HG02970 (cell line): Measurements from ENCODE around the gene SNTG2.
"Not testable (repeated sequence)": the region's sequence is repeated elsewhere in the genome, so short reads cannot be mapped to it uniquely, and the experiment has no call there.

Experiments used
- ATAC-seq: cut with Tn5 transposase; IDR thresholded peaks from one replicate; pipeline ENCODE4 v1.9.1; 2021; ENCODE audit warnings: mild to moderate bottlenecking, moderate library complexity, moderate number of reproducible peaks; ENCODE audit not compliant: unreplicated experiment, low FRiP score

The SNTG2 gene

DNA sequence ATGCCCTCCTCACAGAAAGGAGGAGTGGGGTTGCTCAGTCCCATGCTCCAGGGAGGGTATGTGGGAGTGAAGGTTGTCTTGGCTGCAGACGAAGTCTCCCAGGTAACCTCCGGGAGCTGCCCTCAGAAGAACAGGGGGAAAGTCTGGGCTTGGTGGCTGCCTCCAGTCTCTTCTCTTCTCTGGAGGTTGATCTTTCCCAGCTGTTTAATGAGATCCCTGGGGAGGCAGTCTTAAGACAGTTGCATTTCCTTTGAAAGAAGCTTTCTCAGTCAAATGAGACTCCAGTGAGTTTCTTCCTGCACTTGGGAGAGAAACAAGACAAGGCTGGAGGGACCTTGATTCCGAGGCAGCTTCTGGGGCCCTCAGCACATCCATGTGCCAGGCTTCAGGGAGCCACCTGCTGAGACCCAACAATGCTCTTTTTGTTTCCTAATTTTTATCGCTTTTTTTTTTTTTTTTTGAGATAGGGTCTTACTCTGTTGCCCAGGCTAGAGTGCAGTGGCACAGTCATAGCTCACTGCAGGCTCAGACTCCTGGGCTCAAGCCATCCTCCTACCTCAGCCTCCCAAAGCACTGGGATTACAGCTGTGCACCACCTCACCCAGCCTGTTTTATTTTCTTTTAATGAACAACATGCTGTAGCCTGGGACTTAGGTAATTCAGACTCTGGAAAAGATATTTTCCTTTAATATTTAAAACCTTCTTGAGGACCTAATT lies 390.9 kb downstream of the SNTG2 start:
- ATAC-seq: no peak

DNA sequence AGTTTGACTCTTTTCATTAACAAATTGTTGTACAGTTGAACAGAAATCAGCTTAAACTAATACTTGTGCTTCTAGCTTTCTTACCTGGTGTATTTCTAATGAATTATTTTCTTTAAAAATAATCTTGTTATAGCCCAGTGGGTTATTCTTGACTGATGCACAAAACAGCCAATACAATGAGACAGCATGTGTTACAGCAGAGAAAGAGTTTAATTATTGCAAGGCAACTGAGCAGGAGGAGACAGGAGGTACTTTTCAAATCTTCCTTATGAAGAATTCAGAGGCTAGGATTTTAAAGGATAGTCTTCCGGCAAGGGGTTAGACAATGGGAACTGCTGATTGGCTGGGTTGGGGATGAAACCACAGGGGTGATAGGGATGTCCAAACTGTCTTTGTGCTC lies 398.1 kb downstream of the SNTG2 start:
- ATAC-seq: no peak

DNA sequence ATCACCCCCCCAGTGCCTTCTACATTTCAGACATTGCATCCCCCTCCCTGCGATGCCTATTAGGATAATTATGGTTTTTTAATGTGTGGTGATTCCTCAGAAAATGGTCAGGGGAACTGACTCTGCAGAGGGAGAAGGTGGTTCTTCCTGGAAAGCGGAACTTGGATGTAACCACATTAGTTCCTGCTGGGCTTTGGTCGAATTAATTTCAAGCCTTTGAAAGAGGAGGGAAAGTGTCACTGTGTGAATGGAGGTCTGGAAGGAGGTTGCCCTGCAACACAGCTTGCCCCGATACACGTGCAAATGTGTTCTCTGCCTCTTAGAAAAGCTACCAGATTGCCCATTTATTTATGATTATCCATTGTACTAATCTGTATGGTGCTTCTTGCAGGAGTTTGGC lies 399.5 kb downstream of the SNTG2 start:
- ATAC-seq: no peak

DNA sequence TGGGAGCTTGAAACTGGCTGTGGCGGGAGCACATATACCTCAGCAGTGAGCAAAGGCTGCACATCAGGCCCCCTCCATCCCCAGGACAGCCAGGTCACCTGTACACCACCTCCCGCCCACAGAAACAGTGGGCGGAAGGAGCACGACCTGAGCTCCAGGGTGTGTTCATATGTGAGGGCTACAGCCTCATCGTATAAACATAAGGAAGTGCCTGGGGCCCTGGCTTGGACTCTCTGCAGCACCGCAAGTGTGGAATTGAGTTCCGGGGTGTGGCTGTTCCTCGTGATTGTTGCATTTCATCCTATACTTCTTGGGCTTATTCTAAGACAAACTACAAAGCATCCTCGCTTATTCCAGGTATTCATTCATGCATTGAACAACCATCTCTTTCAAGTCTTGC lies 402.5 kb downstream of the SNTG2 start:
- ATAC-seq: no peak

DNA sequence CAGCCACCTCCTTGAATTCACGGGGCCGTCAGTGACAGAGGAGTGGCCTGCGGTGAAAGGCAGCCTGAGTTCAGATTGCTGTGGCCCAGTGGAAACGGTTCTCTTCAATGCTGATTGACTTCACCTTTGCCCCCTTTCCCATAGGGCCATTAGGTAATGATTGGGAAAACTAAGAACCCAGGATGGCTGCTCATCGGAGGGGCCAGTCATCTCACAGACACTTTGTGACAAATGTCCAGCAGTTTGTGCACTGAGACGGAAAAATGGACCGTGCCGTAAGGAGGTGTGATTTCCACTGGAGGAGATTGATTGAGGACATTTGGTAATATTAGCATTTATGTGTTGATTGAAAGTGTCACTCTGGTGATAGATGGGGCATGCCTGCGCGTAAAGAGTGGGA lies 402.9 kb downstream of the SNTG2 start:
- no peak for ATAC-seq

DNA sequence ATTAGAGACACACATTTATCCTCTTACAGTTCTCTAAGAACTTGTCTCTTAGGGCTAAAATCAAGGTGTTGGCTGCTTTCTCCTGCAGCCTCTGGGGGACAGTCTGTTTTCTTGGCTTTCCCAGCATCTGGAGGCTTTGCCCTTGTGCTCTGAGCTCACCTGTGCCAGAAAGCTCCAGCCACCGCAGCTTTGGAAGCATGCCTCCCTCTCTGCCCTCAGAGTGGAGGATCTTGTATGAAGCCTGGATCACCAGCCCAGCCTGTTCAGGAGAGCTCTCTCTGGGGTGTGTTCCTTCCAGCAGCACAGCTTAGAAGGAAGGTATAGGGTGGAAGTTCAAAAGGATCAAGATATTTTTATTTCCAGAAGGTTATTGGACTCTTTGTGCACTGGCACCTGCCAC lies 409.5 kb downstream of the SNTG2 start:
- no peak for ATAC-seq

DNA sequence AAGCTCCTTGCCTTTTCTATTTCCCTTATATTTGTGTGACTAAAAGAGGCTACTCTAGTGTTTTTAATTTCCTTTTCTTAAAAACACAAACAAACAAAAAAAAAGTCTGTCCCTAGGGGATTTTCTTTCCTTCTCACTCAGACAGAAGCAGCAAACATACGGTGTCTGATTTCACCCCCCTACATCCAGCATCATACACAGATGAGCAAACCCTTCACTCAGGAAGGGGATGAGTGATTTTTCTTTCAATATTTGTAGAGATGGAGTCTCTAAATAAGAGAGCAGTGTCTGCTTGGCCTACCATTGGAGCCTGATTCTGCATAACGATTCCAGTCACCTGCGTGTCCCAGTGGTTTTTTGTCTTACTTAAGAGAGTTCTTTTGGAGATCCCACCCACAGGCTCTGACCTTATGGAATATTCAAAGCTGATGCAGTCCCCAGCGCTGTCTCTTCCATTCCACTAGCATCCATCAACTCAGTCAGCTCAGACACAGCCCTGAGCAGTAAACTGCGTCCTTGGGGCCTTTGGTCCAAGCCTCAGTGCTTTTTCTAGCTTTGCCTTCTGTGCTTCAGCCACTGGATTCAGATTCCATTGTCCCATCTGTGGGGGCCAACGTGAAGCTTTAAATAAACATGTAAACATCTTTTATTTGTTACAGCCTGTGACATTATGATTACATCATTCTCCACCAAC lies 410.1 kb downstream of the SNTG2 start:
- ATAC-seq: no peak

DNA sequence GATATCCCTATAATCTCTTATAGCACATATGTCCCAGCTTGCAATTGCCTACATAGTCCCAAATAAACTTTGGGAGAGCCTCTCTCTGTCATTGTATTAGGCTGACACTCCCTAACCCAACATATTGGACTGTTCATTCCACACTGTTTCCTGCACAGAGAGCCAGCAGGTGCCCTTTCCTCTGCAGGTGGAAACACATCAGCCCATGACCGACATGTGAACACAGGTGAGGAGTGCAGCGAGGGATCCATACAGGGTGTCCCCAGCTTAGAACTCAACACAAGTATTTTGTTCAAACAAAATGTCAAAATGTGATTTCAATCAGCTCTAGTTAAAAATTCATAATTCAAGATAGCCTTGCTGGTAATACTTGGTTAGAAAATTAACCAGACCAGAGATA lies 412.7 kb downstream of the SNTG2 start:
- no peak for ATAC-seq

DNA sequence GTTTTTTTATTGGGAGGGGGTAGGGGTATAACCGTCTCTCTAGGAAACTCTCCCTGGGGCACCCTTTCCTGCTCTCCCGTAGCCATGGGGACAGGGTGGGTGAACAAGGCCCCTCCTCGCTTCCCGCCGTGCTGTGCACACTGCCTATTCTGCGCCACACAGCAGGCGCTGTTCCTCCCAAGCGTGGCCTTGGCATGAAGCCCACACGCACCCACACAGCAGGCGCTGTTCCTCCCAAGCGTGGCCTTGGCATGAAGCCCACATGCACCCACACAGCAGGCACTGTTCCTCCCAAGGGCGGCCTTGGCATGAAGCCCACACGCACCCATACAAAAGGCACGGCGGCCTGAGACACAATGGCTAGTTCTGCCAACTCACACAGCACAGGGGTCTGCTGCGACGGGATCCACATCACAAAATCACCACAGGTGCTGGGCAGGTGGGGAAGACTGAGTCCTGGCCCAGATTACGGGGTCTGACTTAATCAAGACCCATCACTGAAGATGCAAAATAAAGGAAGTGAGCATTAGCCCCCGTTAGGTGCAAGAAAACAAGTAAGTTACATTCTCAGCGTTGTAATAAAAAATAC lies 416.0 kb downstream of the SNTG2 start:
- ATAC-seq: no peak

DNA sequence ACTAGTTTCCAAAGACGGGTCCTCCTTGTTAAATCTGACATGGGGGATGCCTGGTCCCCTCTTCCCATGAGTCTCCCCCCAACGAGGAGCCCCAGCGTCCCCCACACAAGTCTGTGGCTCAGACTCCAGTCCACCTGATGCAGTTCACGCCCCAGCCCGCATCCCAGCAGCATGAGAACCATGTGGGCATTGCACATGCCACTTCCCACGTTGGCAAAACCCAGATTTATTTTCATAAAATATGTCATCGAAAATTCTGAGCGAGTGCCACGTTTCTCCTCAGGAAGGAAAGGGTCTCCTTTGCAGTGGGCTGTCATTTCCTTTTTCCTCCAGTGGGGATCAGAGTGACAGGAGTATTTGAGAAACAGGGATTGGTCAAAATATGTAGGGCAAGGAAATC lies 417.0 kb downstream of the SNTG2 start:
- ATAC-seq: no peak

DNA sequence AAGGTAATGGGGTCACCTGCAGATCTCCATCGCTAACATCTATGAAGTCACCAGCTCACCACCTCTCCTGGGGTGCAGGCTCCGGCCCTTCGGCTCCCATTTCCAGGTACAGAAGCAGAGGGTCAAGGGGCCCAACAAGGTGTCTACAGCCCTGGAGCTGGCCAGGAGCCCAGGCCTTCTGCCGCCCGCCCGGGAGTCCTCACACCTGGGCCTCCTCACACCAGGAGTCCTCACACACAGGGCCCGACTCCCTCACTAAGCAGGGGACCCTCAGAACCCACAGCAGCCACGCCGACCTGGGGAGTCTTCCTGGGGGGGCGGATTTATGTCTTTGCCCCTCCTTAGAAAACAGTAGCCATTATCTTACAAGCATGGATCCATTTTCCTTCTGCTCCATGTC lies 419.3 kb downstream of the SNTG2 start:
- no peak for ATAC-seq

DNA sequence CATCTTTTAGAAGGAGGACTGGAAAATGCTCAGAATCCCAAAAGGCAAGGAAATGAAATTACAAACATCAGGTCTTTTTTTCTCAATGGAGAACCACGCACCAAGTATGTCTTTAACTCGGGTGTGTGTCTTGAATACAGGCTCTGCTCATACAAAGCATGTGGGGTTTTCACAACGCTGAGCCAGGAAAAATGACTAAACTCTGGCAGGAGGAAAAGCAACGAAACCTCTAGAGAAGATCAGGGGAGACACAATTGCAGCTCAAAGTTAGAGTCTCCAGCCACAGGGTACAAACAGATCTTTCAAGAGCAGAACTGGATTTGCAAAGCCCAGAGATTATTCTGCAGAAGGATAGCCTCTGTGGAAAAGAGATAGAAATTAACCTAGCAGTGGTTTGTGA lies 419.8 kb downstream of the SNTG2 start:
- no peak for ATAC-seq

DNA sequence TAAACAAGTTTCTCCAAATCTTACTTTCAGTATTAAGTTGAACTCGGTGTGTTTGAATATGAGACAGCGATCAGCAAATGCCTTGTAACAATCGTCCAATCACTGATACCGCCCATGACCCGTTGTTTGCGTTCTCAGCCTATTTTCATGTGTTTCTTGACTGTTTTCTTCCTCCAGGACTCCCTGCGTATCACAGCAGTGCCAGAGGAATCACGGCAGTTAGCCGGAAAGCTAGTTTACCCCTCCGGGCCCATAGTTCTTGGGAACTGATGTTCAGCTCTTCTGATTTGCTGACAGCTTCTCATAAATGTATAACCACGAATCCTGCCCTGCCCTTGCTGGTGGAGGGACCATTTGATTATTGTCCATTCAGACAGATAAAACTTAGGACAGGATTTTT lies 420.4 kb downstream of the SNTG2 start:
- no peak for ATAC-seq

DNA sequence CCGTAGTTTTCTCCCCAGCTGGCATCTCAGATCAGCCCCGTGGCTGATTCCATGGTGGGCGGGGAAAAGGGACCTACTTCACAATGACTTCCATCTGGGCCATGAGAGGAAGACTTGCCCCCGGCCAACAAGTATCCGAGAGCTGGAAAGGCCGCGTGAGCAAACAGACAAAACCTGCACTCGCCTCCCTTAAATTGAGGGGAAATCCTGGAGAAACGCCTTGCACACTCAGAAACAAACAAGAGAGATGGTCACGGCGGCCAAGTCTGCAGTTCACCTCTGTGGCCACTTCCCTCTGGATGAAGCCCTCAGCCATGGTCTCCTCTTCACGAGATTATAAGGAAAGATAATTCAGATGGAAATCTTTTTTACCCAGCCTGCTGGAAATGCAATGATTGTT lies 423.2 kb downstream of the SNTG2 start:
- ATAC-seq: no peak

DNA sequence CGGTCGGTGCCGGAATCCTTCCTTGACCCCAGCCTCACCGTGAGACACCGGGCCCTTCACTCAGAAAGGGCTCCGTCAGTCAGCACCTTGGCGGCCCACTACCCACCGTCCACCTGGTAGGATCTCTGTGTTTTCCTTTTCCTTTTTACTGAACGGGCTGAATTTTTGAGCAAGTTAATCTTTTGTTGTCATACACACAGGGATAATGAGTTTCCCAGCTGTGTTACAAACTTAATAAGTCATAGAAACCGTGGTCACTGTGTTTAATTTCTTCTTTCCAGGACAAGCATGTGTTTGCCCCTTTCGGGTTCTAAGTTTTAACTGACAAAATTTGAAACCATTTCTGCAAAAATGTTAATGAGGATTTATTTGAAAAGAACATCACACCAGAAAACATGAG lies 423.6 kb downstream of the SNTG2 start:
- ATAC-seq: no peak

DNA sequence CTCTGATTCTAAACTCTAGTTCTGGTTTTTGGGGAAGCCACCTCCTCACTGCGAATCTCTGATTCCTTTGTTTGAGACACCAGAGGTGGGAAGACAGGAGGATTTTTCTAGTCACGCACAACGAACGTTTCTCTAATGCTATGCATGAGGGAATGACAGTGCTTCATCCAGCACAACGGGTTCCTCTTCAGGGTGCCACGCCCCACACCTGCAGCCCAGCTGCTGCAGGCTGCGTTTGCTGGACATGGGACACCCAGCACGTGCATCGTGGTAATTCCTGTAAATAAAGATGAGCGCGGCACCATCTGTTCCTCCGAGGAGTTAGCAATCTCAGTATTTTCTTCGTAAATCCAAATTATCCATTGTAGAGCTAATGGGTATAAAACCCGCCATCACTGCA lies 425.1 kb downstream of the SNTG2 start:
- ATAC-seq: no peak

DNA sequence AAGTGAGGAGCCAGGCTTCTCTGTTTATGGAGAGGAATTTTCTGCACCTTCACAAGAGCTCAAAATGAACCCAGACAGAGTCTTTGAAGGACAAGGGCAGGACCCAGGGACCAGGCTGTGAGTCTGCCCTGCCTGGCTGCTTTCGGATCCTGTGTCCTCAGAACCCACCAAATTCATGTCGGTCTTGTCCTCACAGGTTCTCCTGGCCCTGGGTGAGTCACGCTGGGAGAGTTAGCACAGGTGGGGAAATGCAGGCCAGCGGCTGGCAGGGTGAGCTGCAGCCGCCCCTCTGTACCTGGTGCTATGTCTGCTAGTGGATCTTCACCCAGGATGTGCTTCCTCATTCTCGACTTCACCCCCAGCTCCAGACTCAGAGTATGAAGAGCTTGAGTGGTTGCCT lies 426.8 kb downstream of the SNTG2 start:
- no peak for ATAC-seq

DNA sequence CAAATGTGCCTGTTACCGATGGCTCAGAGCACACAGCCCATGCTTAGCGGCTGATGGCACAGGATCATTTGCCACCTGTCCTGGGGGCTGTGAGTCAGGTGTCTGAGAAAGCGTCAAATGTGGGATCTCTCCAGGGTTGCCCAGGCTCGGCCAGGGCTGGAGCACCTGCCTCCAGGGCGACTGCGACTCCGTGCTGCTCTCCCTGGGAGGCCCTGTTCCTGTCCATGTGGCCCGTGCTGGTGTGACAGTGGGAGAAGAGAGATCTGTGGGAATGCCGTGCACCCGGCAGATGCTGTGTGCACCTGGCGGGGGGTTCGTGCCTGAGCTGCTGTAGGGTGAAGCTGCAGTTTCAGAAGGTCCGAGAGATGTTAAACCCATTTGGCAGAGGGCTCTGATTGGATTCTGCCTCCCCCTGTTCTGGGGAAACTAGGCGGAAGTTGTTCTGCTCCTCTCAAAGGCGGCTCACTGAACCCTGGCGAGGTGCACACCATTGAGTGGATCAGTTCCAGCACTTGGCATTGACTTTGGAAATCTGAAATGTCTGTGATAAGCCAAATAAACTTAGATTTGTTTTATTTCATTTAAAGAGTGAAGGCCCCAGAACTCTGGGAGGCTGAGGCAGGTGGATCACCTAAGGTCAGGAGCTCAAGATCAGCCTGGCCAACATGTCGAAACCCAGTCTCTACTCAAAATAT lies 428.0 kb downstream of the SNTG2 start:
- no peak for ATAC-seq

DNA sequence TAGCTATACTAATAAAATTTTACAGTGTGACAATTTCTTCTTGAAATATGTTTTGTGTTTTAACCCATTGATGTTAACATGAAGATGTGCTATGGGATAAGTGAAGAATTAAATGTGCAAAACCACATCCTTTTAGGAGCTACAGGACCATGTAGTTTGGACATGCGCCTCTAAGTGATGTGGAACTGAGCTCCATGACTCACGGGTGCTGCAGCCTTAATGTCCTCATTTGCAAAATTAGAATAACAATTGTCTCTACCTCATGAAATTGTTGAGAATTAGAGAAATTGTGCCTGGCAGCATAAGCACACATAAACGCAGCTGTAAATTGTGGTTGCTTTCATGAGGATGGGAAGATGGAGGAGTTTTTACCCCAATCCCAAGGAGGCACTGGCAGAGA lies 431.0 kb downstream of the SNTG2 start:
- ATAC-seq: no peak

DNA sequence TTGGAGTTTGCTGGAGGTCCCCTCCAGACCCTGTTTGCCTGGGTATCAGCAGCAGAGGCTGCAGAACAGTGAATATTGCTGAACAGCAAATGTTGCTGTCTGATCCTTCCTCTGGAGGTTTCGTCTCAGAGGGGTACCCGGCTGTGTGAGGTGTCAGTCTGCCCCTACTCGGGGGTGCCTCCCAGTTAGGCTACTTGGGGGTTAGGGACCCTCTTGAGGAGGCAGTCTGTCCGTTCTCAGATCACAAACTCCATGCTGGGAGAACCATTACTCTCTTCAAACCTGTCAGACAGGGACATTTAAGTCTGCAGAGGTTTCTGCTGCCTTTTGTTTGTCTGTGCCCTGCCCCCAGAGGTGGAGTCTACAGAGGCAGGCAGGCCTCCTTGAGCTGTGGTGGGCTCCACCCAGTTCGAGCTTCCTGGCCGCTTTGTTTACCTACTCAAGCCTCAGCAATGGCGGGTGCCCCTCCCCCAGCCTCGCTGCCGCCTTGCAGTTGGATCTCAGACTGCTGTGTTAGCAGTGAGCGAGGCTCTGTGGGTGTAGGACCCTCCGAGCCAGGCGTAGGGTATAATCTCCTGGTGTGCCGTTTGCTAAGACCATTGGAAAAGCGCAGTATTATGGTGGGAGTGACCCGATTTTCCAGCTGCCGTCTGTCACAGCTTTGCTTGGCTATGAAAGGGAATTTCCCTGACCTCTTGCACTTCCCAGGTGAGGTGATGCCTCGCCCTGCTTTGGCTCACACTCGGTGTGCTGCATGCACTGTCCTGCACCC lies 437.5 kb downstream of the SNTG2 start:
- ATAC-seq: not testable (repeated sequence)

DNA sequence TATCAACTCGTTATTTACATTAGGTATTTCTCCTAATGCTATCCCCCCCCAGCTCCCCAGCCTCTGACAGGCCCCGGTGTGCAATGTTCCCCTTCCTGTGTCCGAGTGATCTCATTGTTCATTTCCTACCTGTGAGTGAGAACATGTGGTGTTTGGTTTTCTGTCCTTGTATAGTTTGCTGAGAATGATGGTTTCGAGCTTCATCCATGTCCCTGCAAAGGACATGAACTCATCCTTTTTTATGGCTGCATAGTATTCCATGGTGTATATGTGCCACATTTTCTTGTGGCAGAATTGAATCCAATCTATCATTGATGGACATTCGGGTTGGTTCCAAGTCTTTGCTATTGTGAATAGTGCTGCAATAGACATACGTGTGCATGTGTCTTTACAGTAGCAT lies 439.5 kb downstream of the SNTG2 start:
- ATAC-seq: not testable (repeated sequence)
